Activated T-cell treated with anti-CD3 and anti-CD28 coated beads for 1 hour (primary cell): ENCODE results near the gene ADSS1.
"Not testable (repeated sequence)": the region's sequence is repeated elsewhere in the genome, so short reads cannot be mapped to it uniquely, and the experiment has no call there.

ENCODE experiments used
- DNase-seq: peaks from one replicate; pipeline ENCODE4 v3.0.0-alpha.2; 2020; ENCODE audit warnings: low read depth

The ADSS1 gene

DNA sequence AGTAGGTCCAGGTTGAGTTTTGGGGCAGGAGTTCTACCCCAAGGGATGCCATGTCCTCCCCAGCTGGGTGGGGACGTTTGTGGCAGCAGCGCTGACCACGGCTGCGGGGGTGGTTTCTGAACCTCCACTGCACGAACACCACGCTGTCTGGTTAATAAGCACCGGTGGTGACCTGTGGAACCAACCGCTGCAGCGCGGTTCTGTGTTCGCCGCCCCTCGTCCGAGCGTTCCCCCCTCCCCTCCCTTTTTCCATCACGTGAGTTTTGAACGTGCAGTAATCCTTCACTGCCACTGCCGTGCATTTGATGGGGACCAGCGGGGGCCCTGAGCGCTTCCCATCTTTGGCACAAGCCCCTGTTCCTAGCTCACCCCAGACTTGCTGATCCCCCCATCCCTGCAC lies 6.4 kb upstream of the ADSS1 start:
- DNase-seq, result no peak

DNA sequence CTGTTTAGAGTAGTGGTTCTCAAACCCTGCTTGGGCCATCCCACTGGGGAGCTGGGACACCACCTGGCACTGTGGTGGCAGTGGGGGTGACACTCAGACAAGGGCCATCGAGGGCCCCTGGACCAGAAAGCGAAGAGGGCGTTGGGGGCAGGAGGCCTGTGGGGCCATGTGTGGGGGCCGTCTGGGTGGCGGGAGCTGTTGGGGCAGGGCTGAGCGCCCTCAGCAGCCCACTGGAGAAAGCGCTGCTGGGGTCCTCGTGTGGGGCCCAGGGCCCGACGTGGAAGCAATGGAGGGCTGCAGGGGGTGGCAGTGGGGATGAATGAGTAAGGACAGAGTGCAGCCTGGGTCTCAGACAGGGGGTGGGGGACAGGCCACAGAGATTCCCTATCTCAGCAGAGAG lies 5.9 kb upstream of the ADSS1 start:
- no peak for DNase-seq

DNA sequence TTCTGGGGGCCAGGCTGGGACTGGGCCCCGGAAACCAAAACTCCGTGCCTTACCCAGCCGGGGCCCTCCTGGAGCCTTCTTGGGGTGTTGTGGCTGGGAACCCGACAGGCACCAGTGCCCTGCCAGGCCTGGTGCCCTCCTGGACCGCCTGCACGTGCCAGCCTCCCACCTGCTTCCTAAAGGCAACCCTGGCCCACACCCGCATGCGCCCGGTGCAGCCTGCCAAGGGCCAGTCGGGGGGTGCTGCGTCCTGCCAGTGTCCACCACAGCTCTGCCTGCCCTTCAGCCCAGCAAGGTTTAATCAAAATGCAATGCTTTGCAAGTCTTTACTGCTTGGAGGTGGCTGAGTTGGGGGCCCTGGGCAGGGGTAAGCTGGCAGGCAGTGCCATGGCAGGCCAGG lies 5.2 kb upstream of the ADSS1 start:
- no peak for DNase-seq

DNA sequence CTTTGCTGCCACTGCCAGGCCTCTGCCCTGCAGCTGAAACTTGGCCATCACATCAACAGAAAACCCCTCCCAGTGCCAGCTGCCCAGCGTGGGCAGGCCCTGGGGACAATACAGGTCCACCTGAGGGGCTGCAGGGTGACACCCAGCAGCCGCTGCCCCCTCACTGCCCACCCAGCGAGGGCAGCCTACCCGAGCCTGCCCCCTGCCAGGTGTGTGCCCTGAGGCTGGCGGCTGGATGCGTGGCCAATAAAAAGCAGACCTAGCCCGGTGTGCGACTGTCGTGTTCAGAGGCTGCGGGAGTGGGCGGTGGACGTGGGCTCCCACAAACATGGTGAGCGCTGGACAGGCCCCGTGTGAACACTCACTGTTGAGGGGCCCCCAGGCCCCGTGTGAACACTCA lies 4.7 kb upstream of the ADSS1 start:
- no peak for DNase-seq

DNA sequence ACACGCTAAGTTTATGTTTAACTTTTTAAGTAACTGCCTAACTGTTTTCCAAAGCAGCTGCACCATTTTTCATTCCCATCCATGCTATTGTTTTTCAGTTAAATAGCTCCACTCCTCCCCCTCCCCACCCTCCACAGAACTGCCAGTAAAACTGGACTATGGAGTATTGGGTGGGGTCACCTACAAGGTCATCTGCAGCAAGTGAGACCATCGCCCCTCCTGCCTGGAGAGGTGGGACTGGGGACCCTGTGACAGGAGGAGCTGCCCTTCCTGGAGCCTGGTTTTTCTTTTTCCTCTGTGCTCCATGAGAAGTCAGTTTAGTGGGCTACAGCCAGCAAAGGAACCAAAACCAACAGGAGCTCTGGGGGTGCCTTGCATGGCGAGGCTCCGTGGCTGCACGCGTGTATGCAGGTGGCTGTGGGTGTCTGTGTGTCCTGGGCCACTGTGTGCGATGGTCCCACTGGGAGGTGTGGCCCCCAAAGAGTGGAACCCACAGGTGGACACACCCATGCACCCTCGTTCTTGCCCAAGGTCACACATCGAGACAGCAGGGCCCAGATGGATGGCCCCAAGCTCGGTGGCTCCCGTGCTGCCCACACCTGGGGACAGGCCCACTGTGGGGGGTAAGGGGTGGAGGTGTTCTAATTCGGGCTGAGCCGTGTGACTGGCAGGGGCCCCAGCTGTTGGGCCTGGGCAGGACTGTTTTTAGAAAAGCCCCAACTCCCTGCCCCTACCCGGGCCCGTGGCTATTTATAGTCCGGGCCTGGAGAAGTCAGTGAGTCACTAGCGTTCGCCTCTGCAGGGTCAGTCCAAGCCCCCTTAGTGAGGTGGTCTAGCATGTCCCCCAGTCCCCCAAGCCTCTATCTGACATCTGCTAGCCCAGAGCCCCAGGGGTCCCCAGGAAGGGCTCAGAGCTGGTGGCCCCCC lies 2.3 kb upstream of the ADSS1 start:
- DNase-seq, result no peak

DNA sequence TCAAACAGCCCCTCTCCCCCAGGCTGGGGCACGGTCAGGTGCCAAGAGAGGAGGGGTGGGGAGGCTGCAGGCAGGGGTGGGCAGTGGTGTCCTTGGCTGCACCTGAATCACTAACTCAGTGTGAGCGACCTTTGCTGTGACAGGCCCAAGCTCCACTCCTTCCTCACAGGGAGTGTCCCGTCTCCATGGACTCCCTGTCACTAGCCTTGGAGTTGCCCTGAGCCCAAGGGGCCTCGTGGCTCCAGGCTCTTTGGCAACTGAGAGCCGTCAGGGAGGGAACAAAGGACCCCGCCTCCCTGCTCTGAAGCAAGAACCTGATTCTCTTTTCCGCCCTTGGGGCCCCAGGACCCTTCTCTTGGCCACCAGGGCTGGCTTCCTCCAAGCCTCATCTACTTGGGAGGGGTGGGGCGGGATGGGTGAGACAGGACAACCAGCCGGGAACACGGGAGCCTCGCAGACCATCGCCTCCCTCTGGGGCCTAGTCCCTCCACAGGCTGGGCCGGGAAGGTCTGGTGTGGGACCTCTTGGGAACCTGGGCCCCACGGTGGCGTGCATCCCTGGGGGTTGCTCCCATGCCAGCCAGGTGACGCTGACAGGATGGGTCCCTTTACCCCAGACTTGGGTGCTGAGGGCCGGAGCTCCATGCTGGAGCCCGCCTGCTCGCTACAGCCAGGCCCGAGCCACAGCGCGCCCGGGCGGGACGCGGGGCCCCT lies 935 bp upstream of the ADSS1 start:
- no peak for DNase-seq

DNA sequence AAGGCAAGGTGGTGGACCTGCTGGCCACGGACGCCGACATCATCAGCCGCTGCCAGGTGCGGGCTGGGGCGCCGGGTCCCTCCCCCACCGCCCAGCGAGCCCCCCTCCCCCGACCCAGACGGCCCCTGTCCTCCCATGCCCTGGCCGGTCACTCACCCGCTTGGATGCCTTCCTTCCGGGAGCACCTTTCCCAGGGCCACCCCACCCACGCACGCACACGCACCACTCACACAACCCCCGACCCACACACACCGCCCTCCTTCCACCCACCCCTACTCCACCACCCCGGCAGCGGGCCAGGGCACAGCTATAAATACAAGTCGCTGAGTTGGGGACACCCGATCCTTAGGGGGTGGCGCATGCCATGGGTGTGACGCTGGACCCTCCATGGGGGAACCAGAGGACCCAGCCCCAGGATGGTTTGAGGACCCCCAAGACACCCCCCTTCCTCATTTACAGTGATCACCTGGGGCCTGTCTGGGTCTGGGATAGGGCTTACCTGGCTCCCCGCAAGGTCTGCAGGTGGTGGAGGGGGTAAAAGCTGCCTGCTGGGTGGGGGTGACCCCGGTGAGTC lies 465 bp downstream of the ADSS1 start:
- no peak for DNase-seq

DNA sequence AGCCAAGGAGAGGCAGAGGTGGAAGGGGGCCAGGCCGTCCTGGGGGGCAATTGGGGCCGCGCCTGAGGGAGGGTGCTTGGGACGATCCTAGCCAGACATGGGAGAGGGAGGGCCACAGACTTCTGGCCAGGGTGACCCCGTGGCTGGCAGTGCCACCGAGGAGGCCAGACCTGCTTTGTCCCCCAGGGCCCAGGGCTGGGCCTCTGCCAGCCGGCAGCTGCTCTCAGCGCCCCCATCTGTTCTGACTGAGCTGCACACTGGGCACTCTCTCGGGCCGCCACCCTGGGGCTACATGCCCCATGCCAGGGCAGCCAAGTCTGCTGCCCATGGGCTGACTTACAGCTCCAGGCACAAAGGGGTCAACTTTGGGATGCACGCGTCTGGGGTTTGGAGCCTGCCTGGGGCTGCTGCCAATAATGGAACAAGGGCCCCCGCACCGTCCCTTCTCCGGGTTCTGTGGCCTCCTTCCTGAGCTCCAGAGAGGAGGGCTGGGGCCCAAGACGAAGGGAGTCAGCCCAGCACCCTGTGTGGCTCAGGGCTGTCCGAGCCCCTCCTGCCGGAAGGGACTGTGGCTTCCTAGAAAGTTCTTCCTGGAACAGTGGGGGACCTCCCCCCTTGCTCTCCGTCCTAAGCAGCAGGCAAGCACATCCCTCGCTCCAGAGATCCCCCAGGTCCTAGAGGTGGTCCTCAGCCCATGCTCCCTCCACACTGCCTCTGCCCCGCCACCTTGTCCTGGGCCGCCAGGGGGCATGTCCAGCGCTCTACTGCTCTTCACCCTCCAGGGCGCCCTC lies 1.1 kb downstream of the ADSS1 start:
- no peak for DNase-seq

DNA sequence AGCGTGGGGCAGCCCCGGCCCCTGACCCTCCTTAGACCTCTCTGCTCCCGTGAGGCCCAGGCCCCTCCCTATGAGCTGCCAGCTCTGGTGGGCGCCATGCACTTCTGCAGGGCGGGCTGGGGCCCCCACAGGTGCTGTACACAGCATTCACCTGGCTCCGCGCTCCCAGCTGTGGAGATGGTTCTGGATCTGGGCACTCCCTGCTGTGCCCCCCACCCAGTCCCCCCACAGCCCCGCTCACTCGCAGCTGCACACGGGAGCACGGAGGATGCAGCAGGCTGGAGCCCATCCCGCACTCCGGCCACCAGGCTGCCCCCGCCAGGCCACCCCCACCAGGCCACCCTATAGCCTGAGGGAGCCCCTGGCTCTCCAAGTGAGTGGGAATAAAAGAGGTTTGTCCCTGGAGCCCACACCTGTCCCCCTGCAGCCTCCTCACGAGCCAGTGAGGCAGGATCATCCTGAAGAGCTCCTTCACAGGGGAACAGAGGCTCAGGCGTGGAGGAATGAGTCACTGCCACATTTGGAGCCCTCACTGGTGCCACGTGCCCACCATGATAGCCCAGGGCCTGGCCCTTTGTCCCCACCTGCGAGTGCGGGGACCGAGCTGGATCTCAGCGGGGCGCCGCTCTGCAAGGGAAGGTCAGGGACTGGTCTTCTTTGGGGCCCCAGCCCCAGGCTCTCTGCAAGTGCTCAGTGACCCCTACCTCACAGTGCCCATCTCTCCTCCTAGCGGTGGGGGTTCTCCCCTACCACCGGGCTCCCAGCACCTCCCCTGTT lies 1.9 kb downstream of the ADSS1 start:
- no peak for DNase-seq

DNA sequence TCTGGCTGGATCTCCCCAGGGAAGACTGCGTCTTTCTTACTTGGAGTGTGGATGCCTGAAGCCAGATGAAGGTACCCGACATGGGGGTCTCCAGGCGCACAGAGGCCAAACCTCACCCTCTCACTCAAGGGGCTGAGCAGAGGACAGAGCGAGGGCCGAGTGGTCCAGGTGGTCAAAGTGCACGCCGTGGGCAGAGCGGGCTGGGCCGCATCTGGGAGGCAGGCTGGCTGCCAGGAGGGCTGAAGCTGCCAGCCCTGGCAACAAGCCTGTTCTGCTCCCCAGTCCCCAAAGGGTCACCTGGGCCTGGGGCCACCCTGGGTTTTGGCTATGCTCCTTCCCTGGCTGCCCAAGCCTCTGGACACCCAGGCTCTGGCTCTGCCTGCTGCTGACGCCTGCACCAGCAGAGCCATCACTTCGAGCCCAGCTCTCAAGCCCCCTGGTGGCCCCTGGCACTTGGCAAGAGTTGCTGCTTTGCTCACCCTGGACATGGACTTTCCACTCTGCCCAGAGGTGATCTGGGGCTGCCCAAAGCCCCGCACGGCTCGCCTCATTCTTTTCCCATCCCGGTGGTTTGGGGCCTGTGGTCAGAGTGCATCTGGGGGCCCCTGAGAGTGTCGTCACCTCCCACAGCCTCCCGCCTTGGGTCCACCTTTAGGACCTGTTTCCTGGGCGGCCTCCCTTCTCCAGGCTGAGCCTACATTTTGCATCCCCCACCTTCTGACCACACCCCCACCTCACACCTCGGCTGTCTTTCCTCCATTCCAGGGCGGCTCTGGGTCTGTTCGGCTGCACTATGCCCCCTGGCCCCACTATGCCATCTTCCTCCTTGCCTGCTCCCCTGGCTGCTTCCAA lies 2.8 kb downstream of the ADSS1 start:
- no peak for DNase-seq

DNA sequence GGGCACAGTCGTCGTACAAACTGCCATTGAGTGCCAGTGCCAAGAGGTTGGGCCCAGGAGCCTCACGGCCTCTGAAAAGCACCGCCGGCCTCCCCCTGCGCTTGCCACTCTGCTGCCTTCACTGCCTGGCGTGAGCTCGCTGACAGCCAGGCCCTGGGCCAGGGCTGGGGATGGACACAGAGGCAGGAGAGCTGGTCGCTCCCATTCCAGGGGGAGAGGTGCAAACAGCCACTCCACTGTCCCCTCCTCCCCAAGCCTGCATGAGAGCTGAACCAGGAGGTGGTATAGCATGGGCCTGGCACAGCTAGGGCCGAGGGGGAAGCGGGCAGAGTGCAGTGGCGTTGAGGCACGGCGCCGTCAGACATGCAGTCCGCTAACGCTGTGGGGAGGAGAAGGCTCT lies 4.6 kb downstream of the ADSS1 start:
- no peak for DNase-seq

DNA sequence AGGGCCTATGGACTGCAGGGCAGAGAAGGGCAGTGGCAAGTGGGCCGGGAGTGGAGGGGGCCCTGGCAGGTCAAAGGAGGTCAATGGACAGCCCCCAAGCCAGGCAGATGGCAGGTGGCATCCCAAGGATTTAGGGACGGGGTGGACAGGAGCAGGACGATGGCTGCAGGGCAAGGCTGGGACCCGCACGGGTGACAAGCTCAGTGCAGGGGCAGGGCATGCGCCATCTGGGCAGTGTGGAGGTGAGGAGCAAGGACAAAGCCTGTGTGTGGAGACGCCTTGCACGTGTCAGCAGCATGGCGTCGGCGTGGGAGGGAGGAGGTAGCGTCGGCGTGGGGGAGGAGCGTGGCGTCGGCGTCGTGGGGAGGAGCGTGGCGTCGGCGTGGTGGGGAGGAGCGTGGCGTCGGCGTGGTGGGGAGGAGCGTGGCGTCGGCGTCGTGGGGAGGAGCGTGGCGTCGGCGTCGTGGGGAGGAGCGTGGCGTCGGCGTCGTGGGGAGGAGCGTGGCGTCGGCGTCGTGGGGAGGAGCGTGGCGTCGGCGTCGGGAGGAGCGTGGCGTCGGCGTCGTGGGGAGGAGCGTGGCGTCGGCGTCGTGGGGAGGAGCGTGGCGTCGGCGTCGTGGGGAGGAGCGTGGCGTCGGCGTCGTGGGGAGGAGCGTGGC lies 5.3 kb downstream of the ADSS1 start:
- not testable (repeated sequence) for DNase-seq

DNA sequence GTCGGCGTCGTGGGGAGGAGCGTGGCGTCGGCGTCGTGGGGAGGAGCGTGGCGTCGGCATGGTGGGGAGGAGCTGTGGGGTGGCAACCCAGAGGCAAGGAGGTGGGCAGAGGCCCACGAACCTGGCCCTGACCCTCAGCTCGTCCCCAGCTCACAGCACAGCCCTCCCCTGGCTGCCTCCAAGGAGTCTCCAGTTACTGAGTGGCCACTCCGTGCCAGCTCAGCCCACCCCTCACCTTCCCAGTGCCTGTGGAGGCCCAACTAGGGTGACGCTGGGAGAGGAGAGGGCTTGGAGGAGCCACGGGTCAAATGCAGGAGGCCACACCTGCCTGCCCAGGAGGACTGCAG lies 5.8 kb downstream of the ADSS1 start:
- no peak for DNase-seq

DNA sequence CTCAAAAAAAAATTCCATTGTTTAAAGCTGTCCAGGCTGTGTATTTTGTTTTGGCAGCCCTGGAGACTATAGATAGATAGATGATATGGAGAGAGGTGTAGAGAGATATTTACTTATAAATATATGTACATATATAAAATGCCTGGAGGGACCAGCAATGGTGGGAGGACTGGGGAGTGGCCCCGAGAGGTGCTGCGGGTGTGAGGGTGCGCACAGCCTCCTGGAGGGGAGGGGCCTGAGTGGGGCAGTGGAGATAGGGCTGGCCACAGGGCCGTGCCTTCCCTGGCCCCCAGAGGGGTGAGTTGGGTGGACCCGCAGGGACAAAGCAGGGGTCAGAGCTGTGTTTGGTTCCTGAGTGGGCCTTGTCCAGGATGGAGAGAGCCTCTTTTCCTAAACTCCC lies 6.5 kb downstream of the ADSS1 start:
- DNase-seq, result no peak

DNA sequence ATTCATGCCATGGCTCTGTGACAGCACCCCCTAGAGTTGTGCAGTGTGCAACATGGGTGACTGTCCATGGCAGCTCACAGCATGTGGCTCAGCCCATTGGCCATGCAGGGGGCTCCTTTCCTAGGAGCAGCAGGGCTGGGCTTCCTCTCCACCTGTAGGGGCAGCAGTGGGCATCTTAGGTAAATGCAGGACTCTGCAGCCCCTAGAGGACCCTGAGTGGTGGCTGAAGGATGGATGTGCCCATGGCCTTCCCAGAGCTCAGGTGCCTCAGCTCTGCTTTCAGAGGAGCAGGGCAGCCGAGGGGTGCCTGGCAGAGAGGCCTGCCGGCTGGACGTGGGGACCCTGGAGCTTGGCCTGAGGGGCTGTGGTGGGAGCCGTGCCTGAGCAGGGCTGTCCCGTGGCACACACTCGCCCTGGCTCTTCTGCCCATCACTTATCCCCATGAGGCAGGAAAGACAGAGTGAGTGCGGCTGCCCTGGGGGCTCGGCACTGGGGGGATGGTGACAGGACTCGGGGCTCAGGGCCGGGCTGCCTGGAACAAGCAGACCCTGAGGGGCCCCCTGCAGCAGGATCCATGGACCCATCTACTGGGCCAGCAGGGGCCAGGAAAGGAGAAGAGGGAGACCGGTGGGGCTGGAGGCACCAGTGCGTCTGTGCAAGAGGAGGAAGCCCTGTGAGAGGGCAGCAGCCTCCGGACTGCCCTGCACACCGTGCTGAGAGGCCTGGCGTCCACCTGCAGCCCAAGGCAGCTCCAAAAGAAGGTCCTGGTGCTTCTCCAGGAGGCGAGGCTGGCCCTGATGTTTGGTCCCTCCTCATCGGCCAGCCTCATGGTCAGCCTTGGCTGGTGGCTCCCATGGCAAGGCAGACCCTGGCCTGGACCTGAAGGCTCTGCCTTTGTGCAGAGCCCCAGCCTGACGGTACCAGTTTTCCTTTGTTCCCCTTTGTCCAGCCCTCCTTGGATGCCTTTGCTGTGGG lies 7.6 kb downstream of the ADSS1 start:
- no peak for DNase-seq

DNA sequence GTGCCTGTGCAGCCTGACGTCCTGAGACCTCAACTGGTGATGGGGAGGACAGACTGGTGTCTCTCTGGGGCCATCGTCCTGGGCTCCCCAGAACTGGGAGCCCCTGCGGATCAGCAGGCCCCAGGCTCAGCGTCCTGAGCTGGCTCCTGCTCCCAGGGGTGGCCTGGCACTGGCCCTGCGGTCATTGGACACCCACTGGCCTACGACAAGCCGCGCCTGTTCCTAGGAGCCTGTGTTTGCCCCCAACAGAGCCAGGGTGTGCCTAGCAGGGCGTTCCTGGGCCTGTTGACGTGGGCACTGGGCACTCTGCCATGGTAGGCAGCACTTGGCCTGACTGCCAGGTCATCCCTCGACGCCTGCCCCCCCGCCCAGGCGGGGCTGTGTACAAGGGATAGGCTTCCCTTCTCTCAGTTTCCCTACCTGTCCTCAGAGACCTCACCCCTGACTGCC lies 8.4 kb downstream of the ADSS1 start:
- no peak for DNase-seq

DNA sequence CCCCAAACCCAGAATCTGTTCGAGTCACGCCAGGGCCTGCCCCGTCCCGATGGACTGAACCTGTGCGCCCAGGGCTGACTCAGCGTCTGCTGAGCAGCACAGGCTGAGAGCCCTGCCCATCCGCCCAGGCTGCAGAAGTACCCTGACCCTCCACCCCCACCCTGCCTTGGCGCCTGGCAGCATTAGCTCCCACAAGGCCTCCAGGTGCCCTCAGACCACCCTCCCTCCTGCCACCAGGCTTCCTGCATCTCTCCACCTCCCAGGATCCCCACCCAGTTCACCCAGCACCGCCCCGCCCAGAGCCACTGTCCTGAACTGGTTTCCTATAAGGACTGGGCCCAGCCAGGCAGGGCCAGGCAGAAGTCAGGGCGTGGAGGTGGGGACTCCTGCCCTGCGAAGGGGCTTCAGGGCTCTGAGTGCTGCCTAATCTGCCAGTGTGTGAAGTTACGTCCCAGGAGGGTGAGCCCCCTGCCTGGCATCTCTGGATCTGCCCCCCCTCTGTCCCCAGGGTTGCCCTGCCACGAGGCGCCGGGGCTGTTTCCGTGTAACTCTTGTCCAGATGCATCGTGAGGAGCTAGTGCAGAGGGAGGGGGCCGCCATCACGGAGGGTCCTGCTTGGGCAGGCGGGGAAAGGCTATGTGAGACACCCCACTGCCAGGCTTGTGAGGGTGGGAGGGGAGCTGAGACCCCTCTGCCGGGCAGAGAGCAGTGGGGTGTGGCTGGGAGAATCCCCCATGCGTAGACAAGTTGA lies 9.1 kb downstream of the ADSS1 start:
- DNase-seq, result no peak

DNA sequence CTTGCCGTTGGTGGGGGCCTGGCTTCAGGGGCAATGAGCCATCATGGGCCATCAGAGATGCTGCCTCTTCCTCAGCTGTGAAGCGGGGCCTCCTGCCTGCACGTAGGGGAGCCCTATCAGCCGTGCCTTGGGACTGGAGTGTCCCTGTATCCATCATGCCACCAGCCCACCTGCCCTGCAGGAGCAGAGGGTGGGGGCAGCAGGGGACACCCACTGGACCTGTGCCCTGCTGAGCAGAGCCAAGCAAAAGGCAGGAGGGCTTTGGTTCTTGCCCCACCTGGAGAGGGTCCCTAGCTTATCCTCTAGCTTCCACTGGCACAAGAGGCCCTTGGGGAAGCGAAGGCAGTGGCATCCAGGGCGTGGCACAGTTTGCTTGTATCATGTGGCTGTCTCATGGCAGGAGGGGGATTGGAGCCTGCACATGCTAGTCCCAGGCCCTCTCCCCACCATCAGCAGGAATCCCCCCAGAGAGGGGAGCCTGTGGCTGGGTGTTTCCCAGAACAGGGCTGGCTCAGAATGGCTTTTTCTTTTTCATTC lies 10.1 kb downstream of the ADSS1 start:
- no peak for DNase-seq
